Measurements from ENCODE around the gene SRRM2.
A peak's percentile ranks its signal among the peaks of the same experiment; 100 is the strongest.

Gene SRRM2

GRCh38 chr16:2752035-2752849 lies at the start of gene SRRM2:
Gene SRRM2, plus strand, starts transcription at chr16:2752638. Its CDS starts 3,727 bp downstream, at chr16:2756365.
- DNase-seq, result peak; percentile 94 to 97

DNA sequence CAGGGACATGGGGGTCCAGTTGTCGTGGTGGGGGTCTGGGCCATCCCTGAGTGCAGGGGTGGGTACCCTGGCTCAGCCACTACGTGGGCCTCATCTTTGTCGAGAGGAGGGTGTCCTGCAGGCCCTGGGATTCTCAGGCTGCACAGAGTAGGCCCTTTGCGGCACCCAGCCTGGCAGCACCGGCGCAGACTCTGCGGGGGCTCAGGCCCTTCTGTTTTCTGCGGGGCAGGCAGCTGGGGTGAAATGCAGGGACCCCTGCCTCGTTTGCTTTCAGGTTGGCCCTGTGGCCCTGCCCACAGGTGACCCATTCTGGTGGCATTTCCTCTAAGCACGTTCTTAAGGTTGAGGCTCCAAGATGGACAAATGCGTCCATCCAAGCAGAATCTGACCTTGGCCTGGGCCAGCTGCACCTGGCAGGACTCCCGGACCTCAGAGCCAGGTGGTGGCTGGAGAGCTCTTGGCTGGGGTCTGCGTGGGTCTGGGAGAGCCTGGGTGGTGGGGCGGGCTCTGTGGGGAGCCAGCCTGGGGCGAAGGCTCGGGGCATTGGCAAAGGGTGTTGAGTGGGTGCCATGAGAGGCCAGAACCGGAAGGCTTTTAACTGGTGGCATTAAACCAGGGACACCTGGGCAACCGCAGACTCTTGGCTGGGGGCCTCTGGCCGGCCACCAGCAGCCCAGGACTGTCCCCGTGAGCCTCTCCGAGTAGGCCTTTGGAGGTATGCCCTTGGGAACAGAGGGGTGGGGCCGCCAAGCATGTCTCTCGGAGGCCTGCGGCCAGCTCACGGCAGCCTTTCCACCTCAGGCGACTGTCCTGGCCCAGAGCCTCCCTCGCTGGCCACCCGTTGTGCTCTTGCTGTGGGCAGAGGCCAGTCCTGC lies 49.3 kb upstream of the SRRM2 start:
- no peak for DNase-seq

- no peak for DNase-seq
Measured at GRCh38 chr16:2704166-2704982, 48.1 kb upstream of the SRRM2 start.

GRCh38 chr16:2704983-2705275 lies 47.5 kb upstream of the SRRM2 start:
- DNase-seq, result no peak

GRCh38 chr16:2705351-2705750 lies 47.1 kb upstream of the SRRM2 start:
- no peak for DNase-seq

GRCh38 chr16:2706085-2706484 lies 46.4 kb upstream of the SRRM2 start:
- no peak for DNase-seq

DNA sequence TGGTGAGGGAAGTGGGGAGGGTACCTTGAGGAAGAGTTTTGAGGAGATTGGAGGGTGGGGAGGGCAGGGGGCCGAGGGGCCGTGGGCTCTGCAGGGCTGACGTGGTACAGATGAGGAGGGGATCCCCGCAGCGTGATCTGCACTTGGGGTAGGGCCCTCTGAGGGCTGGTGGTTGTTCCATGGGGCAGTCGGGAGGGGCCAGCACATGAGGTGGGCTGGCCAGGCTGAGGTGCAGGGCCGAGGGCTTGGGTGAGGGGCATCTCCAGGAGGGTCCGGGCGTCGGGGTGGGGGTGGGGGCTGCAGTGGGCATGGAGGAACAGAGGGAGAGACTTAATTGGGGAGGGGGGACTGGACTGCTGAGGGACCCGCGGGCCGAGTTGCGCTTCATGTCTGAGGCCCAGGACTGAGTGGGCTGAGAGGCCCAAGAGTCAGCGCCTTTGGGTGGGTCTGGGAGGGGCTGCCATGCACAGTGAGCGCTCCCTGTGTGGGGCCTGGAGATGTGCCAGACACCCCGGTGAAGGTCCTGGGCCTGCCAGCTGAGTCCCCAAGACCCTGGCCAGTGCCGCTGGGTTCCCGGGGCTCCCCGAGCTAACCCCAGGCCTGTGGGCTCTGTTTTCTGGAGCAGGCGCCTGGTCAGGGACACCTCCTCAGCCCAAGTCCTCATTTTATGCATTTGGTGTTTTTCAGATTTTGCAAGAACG lies 45.7 kb upstream of the SRRM2 start:
- DNase-seq, result no peak

GRCh38 chr16:2707368-2708289 lies 44.8 kb upstream of the SRRM2 start:
- no peak for DNase-seq

- DNase-seq, result no peak
Measured at GRCh38 chr16:2708290-2708639, 44.2 kb upstream of the SRRM2 start.

DNA sequence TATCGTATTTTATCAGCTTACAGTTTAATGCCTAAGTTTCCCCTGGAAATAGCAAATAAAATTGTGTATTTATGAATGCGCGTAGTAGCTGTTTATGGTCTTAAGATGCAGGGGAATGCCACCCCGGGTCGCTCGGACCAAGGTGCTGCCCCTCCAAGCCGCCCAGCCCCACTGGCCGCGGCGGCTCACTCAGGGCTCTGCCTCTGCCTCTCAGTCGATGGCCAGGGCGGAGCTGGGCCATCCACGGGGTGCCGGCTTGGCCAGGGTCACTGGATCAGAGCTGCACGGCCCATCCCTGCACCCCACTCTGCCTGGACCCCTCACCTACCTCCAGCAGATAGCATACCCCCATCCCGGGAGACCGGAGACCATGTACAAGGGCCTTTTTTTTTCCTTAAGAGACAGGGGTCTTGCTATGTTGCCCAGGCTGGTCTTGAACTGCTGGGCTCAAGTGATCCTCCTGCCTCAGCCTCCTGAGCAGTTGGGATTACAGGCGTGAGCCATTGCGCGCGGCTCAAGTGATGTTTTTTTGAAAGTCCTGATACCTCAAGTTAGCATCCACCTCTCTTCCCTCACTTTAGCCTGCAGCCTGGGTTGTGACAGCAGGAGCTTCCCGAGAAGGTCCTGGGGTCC lies 43.4 kb upstream of the SRRM2 start:
- no peak for DNase-seq

GRCh38 chr16:2709588-2709984 lies 42.9 kb upstream of the SRRM2 start:
- no peak for DNase-seq

GRCh38 chr16:2710021-2710710 lies 42.3 kb upstream of the SRRM2 start:
- DNase-seq, result no peak

- DNase-seq, result peak in 1 of 2 experiments; percentile 58
Measured at GRCh38 chr16:2710711-2711231, 41.7 kb upstream of the SRRM2 start.

GRCh38 chr16:2711370-2712062 lies 40.9 kb upstream of the SRRM2 start:
- DNase-seq, result no peak

- no peak for DNase-seq
Measured at GRCh38 chr16:2712063-2712441, 40.4 kb upstream of the SRRM2 start.

- DNase-seq, result no peak
Measured at GRCh38 chr16:2712546-2712945, 39.9 kb upstream of the SRRM2 start.

GRCh38 chr16:2713523-2713922 lies 38.9 kb upstream of the SRRM2 start:
- DNase-seq, result no peak

- no peak for DNase-seq
Measured at GRCh38 chr16:2713985-2714774, 38.3 kb upstream of the SRRM2 start.

DNA sequence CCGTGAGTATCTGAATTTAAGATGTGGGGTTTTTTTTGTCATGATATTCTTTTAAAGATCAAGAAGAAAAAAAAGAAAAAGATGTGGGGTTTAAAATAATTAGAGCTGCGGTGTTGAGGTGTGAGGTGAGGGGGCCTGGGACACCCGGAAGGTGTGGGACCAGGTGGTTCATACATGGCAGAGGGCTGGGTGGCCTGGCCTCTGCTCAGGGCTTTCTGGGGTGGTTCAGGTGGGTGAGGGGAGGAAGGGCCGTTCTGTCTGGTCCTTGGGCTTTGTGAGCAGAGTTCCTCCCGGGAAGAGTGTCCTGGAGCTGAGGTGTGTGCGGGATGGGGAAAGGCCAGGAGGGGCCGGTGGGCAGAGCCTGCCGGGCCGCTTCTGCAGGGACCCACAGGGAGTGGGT lies 37.4 kb upstream of the SRRM2 start:
- DNase-seq, result no peak
